Measurements from ENCODE around the gene ACVR2A.

Gene ACVR2A

DNA sequence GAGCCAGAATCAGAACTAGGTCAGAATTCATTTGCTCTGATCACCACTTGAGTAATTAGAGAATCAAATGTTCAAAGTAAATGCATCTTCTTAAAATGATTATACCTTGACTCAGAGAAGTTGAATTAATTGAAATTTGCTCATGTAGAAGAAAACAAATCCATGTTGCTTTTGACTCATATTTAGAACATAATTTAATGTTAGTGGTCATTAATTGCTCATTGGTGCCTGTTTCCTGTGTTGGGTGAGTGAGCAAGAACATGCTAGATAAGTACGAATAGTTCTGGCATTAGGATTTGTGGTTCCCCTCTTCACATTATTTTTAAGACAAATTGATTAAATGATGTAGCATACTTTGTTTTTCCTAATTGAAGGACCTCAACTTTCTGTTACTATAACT is 19.0 kb downstream of the ACVR2A start:
- TF ChIP-seq JUND (IDR thresholded peaks at IDR 0.05; ENCODE audit: low read depth): no peak
- no peak for DNase-seq (ENCODE audit: low read depth in 1 of 2, low spot score in 1 of 2)
- in situ Hi-C loops (cut with HindIII; ENCODE audit: low pct_unique_long_range_greater_than_20kb, low sequenced_read_pairs): no loop called here

DNA sequence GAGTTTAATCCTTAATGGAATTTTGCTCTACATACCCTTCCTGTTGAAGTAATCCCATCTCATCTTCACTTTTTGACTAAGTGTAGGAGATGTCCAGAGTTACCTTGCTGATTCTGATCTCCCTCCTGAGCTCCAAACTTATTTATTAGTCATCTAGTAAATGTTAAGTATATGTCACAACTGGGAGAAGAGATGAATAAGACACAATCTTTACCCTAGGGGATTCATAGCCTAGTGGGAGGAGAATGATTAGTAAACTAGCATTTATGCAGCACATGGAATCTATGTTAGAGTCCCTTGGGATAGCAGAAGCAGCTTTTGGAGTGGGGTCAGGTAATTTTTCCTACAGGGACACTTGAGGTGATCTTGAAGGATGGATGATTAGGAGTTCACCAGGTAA is 20.7 kb downstream of the ACVR2A start:
- no peak for DNase-seq (ENCODE audit: low read depth in 1 of 2, low spot score in 1 of 2)
- TF ChIP-seq JUND (IDR thresholded peaks at IDR 0.05; ENCODE audit: low read depth): no peak
- in situ Hi-C loops (cut with HindIII; ENCODE audit: low pct_unique_long_range_greater_than_20kb, low sequenced_read_pairs): no loop called here

DNA sequence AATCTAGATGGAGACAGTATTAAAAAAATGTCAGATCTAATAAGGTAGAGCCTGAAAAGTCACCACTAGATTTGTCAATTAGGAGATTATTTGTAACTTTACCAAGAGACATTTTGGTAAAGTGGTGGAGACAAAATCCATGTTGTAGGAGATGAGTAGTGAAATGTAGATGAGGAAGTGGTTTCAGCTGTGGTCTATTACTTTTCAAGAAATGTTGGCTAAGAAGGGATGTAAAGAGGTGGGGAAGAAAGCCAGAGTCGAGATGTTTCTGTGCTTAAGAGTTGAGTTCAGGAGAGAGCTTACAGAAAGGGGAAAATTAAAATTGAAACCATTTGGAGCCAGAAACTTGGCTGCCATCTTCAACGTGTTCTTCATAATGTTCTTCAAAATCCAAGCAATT is 22.2 kb downstream of the ACVR2A start:
- TF ChIP-seq JUND (IDR thresholded peaks at IDR 0.05; ENCODE audit: low read depth): no peak
- no peak for DNase-seq (ENCODE audit: low read depth in 1 of 2, low spot score in 1 of 2)
- in situ Hi-C loops (cut with HindIII; ENCODE audit: low pct_unique_long_range_greater_than_20kb, low sequenced_read_pairs): no loop called here

DNA sequence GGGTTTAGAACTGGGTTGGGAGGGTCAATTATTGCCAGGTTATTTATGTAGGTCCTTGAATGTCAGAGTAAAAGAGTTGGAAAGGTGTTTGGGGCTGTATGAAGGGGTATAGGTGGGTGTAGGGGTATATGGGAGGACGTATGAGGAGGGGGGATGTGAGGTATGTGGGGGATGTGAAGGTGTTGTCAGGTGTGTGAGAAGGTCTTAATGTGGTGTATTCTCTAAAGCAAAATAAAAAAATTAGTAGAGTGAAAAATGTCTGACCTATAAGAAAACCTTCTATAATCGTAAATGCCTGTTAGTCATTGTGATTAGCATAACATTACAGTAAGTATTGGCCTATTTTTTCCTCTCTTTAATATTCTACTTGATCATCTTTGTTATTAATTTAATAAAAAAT is 25.1 kb downstream of the ACVR2A start:
- no peak for DNase-seq (ENCODE audit: low read depth in 1 of 2, low spot score in 1 of 2)
- TF ChIP-seq JUND (IDR thresholded peaks at IDR 0.05; ENCODE audit: low read depth): no peak
- in situ Hi-C loops (cut with HindIII; ENCODE audit: low pct_unique_long_range_greater_than_20kb, low sequenced_read_pairs): no loop called here

DNA sequence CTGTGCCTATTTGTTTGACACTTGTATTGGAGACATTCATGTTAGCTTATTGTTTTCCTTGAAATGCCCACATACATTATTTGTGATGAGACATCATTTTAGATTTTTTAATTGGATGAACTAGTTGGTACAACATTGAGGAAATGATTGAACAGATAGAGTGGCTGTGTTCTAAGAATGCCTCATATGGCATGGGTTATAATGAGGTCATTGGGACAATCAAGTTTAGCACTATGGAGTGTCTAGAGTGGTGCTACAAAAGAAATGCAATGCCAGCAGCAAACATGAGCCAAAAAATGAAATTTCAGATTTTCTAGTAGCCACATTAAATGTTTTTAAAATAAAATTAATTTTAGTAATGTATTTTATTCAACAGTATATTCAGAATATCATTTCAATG is 28.1 kb downstream of the ACVR2A start:
- in situ Hi-C loops (cut with HindIII; ENCODE audit: low pct_unique_long_range_greater_than_20kb, low sequenced_read_pairs): no loop called here
- no peak for DNase-seq (ENCODE audit: low read depth in 1 of 2, low spot score in 1 of 2)
- no peak for TF ChIP-seq JUND (IDR thresholded peaks at IDR 0.05; ENCODE audit: low read depth)

DNA sequence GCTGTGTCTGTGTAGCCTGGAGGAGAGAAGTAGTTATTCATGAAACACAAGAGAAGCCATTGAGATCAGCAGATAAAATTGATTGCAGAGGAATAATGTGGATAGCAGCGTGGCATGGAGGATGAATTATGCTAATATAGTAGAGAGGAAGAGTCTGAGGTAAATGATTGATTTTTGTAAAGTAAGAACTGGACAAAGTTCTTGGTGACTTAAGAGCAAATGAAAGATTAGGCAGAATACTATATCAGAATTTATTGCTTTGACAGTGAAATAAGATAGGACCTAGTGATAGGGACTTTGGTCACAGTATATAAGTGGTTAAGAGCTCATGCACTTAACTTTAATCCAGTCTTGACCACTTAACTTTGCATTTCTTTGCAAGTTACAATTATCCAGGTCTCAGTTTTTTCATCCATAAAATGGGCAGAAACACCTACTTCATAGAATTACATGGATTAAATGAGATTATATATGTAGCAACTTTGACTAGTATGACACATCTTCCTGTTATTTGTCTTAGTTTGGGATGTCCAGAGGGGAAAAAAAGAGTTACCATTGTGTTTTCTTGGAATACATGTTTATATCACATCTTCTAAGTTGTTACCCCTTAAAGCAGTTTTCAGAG is 29.1 kb downstream of the ACVR2A start:
- in situ Hi-C loops (cut with HindIII; ENCODE audit: low pct_unique_long_range_greater_than_20kb, low sequenced_read_pairs): no loop called here
- DNase-seq (ENCODE audit: low read depth in 1 of 2, low spot score in 1 of 2): no peak
- TF ChIP-seq JUND (IDR thresholded peaks at IDR 0.05; ENCODE audit: low read depth): no peak

DNA sequence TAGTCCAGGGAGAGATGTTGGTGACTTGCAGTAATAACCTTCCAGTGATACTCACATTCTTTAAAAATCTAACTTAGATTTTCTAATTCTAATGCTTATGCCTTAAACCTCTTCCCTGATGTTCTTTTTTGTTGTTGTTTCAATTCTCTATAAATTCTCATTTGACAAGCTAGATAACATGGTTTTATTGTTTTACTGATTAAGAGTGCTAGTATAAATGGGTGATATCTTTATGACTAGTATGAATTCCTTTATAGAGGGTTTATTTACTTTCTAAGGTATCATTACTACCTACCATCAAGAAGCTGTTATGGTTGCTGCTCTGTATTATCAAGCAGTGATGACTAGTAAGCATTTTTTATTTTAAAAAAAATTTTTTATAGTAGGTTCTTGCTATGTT is 35.0 kb downstream of the ACVR2A start:
- TF ChIP-seq JUND (IDR thresholded peaks at IDR 0.05; ENCODE audit: low read depth): no peak
- in situ Hi-C loops (cut with HindIII; ENCODE audit: low pct_unique_long_range_greater_than_20kb, low sequenced_read_pairs): no loop called here

GRCh38 chr2:147882631-147883030 is 37.8 kb downstream of the ACVR2A start:
- in situ Hi-C loops (cut with HindIII; ENCODE audit: low pct_unique_long_range_greater_than_20kb, low sequenced_read_pairs): no loop called here
- TF ChIP-seq JUND (IDR thresholded peaks at IDR 0.05; ENCODE audit: low read depth): no peak
- DNase-seq (ENCODE audit: low read depth in 1 of 2, low spot score in 1 of 2): no peak

More for the DNA sequence above, 35.0 kb downstream of the ACVR2A start:
- no peak for DNase-seq (ENCODE audit: low read depth in 1 of 2, low spot score in 1 of 2)

DNA sequence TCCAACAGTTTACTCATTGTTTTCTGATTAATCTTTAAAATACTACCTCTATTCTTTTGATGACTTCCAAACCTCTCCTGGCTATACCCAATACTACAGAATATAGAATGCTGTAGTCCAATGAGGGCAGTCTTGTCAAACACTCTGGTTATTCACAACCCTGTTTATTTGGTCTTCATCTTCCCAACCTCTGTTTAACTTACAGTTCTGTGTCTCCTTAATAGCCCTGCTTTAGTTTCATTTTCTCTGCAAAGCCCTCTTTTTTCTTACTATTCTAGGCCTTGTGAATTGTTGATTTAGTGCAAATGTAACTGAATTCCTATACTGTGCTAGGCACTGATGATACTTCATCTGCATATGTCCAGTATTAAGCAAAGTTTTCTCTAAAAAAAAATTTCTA is 40.0 kb downstream of the ACVR2A start:
- no peak for DNase-seq (ENCODE audit: low read depth in 1 of 2, low spot score in 1 of 2)
- TF ChIP-seq JUND (IDR thresholded peaks at IDR 0.05; ENCODE audit: low read depth): no peak
- in situ Hi-C loops (cut with HindIII; ENCODE audit: low pct_unique_long_range_greater_than_20kb, low sequenced_read_pairs): no loop called here

- DNase-seq (ENCODE audit: low read depth in 1 of 2, low spot score in 1 of 2): no peak
- in situ Hi-C loops (cut with HindIII; ENCODE audit: low pct_unique_long_range_greater_than_20kb, low sequenced_read_pairs): no loop called here
- TF ChIP-seq JUND (IDR thresholded peaks at IDR 0.05; ENCODE audit: low read depth): no peak
Measured at GRCh38 chr2:147886136-147886535, 41.3 kb downstream of the ACVR2A start.

- TF ChIP-seq JUND (IDR thresholded peaks at IDR 0.05; ENCODE audit: low read depth): no peak
- DNase-seq (ENCODE audit: low read depth in 1 of 2, low spot score in 1 of 2): no peak
- in situ Hi-C loops (cut with HindIII; ENCODE audit: low pct_unique_long_range_greater_than_20kb, low sequenced_read_pairs): no loop called here
Measured at GRCh38 chr2:147888680-147889079, 43.9 kb downstream of the ACVR2A start.

DNA sequence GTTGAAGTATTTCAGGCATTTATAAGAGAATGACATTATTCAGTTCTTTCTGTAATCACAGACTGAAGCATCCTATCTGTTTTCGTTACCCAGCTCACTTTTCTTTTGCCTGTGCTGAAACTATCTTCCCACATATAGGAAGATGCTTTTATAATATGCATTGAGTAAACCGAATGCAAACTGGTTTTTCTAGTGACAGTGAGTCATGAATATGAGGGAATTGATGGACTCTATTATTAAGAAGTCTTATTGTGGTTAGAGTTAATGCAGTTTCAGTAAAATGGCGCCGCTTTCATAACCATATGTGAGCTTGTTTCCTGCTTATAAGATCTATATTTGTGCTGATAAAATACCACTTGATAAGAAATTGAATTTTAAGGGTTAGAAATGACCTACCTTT is 59.2 kb downstream of the ACVR2A start:
- in situ Hi-C loops (cut with HindIII; ENCODE audit: low pct_unique_long_range_greater_than_20kb, low sequenced_read_pairs): no loop called here
- peak in 1 of 2 experiments; percentile 17 for DNase-seq (ENCODE audit: low read depth in 1 of 2, low spot score in 1 of 2)
- TF ChIP-seq JUND (IDR thresholded peaks at IDR 0.05; ENCODE audit: low read depth): no peak

DNA sequence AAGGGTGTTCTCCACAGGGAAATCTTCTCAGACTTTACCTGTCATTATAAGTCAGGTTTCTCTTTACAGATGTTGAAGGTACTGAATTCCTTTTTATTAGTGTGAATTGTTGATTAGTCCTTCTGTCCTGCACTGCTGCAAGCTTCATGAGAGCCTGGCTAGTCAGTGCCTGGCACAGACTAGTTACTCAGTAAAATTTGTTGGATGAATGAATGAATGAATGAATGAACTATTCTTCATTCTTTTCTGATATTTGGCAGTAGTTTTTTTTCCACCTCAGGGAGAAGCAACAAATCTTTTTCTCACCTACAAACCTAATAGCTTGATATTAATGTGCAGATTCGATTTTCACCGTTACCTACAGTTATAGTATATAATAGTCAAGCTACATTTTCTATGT is 64.3 kb downstream of the ACVR2A start:
- in situ Hi-C loops (cut with HindIII; ENCODE audit: low pct_unique_long_range_greater_than_20kb, low sequenced_read_pairs): no loop called here
- no peak for TF ChIP-seq JUND (IDR thresholded peaks at IDR 0.05; ENCODE audit: low read depth)
- no peak for DNase-seq (ENCODE audit: low read depth in 1 of 2, low spot score in 1 of 2)

- no peak for TF ChIP-seq JUND (IDR thresholded peaks at IDR 0.05; ENCODE audit: low read depth)
- in situ Hi-C loops (cut with HindIII; ENCODE audit: low pct_unique_long_range_greater_than_20kb, low sequenced_read_pairs): no loop called here
- DNase-seq (ENCODE audit: low read depth in 1 of 2, low spot score in 1 of 2): peak in 1 of 2 experiments; percentile 60
Measured at GRCh38 chr2:147910990-147911473, 66.2 kb downstream of the ACVR2A start.

Measured in T47D (cell line).